ENCODE results near the gene GSG1.
"Not testable (repeated sequence)": the region's sequence is repeated elsewhere in the genome, so short reads cannot be mapped to it uniquely, and the experiment has no call there.

Gene GSG1

DNA sequence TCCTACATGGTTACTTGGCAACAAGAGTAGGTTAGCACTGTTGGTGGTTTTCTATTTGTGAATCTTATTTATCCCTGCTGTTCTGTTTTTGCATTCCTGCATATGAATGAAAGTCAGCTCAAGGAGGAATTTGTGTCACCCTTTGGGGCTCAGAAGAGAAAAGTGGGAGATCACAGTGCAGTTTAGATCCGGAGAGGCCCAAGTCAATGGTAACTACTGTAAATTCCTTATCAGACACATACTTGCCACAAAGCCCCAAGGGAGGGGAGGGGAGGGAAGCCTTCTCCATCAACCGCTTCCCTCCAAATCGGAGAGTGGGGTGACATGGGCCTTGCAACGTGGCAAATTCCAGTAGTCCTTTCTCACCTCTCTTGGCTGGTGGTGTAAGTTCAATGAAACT lies 15.0 kb downstream of the GSG1 start:
- DNase-seq: no peak

DNA sequence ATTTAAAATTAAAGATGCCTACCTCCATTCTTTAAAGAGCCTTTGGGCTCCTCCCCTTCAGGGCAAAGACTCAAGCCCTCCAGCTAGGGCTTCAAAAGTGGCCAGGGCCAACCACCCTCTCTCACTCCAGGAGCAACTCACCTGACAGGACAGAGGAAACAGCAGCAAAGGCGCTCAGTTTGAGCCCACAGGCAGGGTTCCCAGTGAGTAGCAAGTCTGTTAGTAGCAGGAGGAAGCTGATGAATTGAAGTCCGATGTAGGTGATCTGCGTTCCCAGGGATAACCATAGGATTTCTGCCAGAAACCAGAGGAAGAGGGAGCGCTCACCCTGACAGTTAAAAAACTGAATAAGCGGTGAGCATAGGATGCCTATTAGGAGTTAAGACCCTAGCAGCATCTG lies 15.7 kb downstream of the GSG1 start:
- DNase-seq: no peak

DNA sequence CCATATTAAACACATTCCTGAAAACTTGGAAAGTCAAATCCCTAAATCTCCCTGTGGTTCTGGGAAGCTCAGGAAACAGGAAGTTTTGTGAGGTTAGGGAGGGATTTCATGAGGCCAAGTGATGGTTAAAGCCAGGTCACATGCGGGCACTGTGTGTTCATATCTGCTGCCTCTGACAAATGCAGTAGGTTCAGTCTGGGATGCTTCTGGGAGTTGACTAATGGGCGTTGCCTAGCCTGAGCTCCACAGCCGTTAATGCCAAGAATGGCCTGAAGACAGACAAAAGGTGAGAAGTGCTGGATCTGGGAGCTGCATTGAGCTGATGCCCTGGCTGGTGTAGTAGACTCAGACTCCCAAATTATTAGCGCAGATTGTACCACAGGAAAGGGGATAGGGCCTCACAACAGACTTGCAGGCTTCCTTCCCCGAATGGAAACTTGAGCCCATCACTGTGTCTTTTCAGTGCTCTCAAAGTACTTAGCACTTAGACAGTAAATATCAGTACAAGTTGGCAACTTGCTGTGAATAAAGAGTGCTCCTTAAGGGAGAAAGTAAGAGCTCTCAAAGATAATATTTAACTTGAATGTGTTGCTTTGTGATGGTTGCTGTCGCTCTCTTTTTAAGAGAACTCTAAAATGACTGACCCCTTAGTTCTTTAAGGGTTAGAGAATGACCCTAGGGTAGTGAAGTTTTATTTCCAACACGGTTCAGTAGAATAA lies 17.3 kb downstream of the GSG1 start:
- no peak for DNase-seq

DNA sequence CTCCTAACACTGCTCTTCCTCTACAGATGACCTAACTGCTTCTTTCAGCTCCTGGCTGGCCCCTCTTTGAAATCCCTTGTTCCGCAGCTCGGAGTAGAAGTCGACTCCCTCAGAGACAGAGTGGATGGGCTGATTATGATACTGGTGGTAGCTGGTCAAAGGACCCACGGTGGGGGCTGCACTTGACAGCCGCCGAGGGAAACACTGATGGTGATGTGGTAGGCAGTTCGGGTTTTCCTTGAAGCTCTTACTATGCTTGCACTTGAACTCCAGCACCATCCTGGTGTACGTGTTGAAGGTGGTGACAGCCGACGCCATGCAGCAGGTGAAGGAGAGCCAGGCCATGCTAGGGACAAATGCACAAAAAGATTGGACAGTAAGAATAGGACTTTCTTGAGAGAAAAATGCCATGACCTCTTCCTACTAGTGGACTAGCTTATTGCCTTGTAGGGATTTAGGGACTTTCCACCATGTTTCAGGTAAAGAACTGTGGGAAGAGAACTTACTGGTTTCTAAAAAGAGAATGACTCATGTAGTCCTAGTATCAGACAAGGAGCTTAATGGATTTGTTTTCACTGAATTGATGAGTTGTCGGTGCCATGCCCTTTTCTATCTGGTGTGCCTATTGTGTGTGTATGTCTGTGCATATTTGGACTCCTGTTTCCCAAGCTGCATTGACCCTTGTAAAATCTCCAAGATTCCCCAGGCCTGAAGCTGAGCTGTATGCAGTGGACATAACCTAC lies 18.4 kb downstream of the GSG1 start:
- no peak for DNase-seq

DNA sequence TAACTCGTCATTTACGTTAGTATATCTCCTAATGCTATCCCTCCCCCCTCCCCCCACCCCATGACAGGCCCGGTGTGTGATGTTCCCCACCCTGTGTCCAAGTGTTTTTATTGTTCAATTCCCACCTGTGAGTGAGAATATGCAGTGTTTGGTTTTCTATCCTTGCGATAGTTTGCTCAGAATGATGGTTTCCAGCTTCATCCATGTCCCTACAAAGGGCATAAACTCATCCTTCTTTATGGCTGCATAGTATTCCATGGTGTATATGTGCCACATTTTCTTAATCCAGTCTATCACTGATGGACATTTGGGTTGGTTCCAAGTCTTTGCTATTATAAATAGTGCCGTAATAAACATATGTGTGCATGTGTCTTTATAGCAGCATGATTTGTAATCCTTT lies 19.8 kb downstream of the GSG1 start:
- DNase-seq: not testable (repeated sequence)

DNA sequence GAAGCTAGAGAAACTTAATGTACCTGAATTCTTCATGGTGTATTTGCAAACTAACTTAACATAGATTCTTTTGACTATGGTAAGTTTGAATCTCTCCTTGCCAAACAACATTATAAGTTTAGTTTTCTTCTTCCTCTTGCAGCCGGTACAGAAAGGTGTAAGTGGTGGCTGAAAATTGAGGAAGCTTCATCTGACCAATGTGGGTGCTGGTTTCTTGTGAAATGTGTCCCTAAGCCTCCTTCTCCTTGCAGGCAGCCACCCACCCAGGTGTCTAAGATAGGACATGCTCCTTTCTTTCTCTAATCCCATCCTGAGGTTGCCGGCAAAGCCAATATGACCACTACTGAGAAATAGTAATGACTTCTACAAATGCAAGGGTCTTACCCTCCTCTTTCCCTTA lies 20.6 kb downstream of the GSG1 start:
- DNase-seq: no peak

DNA sequence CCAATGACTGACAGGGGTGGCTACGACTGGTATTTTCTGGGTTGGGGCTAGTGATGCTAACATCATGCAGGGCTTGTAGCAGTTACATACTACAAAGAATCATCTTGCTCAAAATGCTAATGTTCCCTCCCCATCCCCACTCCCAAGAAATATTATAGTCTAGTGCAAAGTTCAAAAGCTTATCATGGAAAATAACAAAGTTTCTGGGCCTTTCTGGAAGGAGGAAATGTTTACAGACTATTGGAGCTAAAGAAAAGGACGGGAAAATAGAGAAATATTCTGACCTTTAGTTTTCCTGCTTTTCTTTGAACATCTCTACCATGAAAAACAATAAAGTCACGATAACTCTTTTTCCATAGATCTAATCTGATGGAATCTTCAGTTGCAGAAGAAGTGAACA lies 23.2 kb downstream of the GSG1 start:
- DNase-seq: no peak

DNA sequence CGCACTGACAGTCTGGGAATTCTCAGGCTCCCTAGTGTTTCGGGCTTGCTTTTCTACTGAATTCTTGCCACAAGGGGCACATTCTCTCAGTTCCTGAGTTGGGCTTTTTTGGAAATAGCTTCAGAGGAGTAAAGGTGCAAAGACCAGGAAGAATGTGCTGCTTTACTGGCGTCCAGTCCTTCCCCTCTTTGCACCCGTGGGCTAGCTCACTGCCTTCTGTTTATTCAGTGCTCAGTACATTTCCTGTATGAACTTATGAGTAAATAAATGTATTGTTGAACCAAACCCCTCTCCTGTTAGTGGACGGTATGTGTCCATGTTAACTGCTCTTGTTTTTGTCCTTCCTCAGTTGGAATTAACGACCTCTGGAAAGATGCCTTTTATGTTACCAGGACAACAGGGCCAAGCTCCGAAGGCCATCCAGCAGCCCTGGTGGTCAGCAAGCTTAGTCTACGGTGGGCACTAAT lies 24.0 kb downstream of the GSG1 start:
- DNase-seq: no peak

DNA sequence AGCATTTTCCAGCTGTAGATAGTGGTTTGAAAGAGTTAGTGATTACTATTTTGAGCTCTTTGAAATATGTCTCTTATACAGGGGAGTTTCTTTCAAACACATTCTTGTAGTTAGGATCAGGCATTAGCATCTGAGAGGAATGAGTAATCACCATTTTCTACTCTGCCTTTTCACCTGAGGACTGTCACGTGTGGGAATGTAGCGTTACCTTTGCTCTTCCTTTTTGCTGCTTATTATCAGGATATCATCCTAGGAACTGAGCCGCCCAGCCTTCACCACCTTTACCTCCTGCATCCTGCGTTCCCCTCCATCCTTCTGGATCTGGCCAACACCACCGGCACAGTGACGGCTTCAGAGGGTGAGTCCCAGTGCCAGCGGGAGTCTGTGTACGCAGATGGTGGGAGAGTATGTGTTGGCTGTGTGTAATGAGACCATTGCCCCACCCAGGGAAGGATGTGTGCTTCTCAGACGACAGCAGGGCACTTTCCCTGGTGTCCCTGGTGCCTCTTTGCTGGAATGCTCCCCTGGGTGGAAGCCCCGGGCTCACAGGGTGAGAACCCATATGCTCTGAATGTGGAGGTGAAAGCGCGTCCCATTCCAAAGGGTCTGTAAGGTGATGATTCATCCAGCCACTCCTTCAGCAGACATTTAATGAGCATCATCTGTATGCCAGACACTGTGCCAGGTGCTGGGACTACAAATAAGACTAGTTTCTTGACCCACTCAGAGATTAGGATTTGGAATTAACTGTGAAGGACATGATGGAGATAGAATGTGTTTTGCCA lies 27.5 kb downstream of the GSG1 start:
- no peak for DNase-seq

DNA sequence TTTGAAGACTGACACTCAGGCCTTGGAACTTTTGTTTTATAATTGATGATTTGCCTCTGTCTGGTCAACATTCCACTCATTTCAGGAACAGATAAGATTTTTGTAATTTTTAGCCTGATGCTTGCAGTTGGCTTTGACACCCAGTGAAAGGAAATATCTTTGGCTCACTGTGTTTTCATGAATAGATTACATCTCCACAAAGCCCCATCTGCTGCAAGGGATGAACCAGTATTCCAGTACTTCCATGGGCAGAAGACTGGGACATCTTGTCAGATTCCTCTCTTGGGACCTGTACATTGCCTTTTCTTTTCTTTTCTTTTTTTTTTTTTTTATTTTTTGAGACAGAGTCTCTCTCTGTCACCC lies 28.4 kb downstream of the GSG1 start:
- no peak for DNase-seq

DNA sequence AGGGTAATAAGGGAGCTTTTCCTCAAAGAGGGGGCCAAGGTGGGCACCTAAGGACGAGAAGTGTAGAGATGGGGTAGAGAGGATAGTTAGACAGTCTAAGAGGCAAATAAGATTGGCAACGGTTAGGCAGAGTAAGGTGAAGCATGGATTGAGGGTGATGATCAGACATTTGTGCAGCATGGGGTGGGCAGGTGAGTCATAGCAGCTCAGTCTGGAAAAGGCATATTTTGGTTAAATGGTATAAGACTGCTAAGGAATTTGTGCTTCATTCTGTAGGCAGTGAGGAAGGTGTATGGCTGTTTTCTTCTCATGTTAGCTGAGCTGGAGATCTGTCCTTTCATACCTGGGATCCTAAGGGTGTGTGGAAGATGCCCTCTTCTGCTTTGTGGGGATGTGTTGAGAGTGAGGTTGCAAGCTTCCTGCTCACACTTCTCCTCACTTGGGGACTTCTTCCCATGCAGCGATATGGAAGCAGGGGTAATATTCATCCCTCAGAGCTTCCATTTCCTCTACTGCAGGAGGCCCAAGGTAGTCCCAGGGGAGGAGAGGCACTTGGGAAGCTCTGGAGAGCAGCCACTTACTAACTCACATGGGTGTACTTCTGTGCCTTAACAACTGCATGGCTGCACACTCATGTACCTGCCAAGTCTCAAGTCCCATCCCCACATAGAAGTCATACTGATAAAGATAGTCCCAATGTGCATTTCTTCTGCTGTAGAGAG lies 28.9 kb downstream of the GSG1 start:
- no peak for DNase-seq

DNA sequence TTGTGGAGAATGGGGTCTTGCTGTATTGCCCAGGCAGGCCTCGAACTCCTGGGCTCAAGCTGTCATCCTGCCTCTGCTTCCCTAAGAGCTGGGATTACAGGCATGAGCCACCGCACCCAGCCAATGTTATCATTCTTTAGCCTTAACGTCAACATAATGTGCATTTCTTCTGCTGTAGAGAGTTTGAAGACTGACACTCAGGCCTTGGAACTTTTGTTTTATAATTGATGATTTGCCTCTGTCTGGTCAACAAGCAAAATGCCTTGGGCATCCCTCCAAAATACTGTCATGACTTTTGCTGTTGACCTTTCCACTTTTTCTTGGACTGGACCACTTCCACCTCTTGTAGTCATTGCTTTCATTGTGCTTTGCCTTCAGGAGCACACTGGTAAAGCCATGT lies 30.3 kb downstream of the GSG1 start:
- DNase-seq: no peak

DNA sequence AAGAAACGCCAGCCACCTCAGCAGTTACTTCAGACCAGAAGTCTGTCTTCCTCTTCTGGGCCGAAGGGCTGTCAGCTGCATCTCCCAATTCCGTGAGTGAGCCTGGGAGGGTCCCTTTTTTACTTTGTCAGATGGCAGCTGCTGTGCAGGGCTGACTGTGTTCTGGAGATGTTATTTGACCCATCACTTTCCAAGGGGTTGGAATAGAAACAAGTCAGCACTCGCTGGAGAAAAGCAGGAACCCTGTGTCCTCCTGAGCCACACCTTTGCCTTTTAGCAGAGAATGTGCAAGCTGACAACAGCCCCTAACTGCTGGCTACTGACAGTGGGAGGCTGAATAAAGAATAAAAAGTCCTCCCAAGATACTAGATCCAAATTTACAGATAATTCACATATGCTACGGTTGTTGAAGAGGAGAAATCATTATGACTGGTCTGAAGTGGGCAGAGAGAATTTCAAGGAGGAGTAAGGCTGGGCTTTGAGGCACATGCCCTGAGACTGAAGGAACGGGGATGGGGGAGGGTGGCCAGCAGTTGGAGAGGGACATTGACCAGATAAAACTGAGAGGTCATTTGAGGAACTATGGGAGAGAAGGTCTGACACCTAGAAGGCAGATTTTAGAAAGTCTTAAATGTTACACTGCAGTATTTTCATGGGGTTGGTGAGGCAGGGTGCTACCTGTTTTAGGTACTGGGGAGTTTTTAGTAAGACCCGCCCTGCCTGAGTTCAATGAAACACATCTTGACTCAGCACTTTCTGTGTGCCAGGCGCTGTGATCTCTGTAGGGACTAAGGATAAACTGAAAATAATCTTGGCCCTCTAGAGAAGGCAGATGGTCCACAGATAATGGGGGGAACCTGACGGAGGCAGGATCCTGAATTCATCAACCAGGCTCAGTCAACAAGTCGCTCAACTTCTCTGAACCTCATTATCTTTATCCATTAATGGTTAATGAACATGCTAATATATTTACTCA lies 31.9 kb downstream of the GSG1 start:
- no peak for DNase-seq

DNA sequence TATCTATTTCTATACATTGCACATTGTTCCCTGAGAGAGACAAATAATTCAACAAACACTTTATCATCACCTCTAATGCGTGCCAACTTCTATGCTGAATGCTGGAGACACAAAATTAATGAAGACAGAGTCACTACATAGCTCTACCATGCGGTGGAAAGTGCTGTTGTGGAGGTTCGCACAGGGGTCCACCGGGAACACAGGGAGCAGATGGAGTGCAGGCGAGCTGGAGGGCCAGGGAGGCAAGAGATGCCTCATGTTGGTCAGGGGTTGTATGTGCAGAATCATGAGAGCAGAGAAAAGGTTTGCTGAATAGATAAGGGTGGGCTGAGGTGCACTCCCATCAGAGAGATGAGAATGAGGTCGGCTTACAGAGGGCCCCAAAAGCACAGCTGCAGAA lies 34.1 kb downstream of the GSG1 start:
- no peak for DNase-seq

DNA sequence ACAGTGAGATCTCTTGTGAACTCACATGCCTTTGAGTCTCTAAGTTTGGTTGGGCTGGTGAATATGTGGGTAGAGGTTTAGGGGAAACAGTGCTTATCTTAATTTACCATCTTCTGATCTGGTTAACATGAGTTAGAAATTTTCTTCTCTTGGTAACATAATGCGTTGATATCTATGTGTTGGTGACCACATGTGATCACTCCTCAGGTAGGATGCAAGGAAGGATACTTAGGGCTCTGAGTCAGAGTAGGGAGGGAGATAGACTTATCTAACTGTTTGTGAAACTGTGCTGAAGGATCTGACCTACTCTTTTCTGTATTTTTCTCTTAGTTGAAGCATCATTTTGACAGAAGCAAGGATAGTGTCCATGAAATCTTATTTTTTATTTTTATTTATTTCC lies 36.1 kb downstream of the GSG1 start:
- DNase-seq: no peak

DNA sequence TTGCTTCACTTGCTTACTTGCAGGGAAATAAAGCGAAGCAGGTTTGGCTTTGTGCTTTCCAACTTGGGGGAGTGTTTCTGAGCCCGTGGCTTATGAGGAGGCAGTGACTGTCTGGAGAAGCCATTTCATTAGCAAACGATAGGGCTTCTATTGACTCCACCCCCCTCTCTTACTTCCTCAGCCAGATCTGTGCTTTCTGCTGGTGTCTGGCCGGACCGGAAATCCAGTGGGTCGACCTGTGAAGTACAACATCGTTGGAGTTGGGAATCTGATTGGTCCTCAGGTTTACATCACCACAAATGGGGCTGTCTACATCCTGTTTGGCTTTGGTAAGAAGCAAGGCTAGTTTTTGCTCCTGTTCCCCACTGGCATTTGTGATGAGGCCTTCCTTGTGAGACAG lies 37.0 kb downstream of the GSG1 start:
- no peak for DNase-seq

DNA sequence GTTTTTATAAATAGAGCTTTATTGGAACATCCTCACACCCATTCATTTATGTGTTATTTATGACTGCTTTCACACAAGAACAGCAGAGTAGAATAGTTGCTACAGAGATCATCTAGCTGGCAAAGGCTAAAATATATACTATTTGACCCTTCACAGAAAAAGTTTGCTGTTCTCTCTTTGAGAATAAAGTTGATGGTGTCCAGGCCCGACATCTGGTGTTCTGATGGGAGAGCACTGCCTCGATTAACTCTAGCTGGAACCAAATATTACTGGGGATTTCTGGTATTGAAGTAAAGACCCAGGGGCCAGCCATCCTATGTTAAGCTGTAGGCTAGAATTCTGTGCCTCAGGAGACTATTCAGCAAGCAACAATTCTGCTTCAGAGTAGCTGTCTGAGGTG lies 37.5 kb downstream of the GSG1 start:
- no peak for DNase-seq

DNA sequence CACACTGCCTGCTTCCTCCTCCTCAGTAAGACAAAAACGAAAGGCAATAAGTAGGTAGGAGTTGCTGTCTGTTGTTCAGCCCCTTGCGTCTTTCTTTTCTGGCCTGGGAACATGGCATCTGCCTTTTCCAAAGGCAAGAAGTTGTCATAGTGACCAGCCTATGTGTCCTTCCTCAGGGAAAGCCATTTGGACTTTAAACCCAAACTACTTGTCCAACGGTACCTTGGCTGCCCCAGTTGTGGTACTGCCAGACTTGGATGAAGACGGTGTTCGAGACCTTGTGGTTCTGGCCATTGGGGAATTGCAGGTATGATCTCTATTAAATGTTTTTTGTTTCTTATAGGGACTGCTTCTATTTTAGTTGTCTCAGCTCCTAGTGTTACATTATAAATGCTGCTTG lies 40.8 kb downstream of the GSG1 start:
- DNase-seq: no peak

DNA sequence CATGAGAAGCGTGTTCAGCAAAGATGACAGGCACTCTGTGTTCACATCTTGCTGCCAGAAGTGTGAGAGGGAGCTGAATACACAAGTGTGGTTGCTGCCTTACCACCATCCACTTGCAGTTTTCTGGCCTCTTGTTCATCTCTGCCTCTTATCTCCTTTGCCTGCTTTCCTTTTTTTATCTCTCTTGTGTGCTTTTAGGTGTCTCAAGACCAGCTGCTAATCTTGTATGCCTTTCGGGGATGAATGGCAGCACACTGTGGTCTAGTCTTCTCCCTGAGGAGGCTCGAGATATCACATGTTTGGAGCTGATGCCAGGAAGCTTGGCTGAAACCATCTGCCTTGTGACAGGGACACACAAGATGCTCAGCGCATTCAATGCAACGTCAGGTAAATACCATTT lies 42.1 kb downstream of the GSG1 start:
- DNase-seq: no peak

DNA sequence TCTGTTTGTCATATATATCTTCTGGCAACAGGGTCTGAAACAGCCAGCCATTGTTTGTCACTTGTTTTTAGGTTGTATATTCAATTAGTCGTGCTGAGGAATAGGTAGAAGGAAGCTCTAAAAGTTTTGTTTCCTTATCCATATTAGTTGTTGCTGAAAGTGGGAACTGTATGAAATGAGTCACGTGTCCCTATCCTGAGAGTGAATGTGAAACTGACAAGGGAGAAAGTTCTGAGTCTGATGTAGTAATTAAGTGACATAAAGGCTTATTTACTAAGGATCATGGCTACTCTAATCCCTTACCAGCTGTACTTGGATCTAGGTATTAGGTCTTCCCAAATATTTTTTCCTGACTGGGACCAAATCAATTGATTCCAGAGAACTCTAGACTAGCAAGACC lies 42.9 kb downstream of the GSG1 start:
- no peak for DNase-seq

DNA sequence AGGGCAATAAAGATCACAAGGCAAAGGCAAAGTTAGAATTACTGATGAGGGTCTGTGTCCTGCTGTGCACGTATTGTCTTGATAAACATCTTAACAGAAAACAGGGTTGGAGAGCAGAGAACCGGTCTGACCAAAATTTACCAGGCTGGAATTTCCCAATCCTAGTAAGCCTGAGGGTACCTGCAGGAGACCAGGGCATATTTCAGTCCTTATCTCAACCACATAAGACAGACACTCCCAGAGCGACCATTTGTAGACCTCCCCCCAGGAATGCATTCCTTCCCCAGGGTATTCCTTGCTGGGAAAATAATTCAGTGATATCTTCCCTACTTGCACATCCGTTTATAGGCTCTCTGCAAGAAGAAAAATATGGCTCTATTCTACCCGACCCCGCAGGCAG lies 49.9 kb downstream of the GSG1 start:
- DNase-seq: not testable (repeated sequence)

DNA sequence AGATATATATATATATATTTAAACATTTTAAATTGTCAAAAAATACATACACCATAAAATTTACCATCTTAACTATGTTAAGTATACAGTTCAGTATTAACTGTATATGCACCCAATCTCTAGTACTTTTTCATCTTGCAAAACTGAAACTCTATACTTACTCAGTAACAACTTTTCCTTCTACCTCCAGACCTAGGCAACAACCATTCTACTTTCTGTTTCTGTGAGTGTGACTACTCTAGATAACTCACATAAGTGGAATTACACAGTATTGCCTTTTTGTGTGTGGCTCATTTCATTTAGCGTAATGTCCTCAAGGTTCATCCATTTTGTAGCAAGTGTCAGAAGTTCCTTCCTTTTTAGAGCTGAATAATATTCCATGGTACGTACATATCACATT lies 51.0 kb downstream of the GSG1 start:
- no peak for DNase-seq
